ENCODE measurements around the gene GMEB2.
"Not testable (repeated sequence)": the region's sequence is repeated elsewhere in the genome, so short reads cannot be mapped to it uniquely, and the experiment has no call there.

Gene GMEB2

DNA sequence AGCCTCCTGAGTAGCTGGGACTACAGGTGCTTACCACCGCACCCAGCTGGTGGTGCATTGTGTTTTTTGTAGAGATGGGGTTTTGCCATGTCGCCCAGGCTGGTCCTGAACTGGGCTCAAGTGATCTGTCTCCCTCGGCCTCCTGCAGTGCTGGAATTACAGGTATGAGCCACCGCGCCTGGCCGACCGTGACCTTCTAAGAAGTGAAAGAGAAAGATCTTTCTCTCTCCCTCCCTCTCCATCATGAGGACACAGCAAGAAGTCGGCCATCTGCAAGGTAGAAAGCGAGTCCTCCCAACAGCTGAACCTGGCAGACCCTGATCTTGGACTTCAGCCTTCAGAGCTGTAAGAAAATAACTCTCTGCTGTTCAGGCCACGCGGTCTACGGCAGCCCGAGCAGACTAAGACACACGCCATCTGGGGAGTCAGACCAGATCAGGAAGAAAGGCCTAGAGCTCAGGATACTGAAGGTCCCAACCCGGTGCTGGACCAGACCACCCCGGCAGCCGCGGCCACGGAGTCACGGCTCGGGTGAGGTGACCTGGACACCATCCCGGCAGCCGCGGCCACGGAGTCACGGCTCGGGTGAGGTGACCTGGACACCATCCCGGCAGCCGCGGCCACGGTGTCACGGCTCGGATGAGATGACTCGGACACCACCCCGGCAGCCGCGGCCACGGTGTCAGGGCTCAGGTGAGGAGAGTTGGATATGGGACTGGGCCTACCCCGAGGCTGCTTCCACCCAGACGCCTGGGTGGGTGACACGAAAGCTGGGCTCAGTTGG, 9.6 kb downstream of the GMEB2 start:
- H3K4me3 ChIP-seq (ENCODE audit: low read depth, low read length), result no peak overlapping the region

DNA sequence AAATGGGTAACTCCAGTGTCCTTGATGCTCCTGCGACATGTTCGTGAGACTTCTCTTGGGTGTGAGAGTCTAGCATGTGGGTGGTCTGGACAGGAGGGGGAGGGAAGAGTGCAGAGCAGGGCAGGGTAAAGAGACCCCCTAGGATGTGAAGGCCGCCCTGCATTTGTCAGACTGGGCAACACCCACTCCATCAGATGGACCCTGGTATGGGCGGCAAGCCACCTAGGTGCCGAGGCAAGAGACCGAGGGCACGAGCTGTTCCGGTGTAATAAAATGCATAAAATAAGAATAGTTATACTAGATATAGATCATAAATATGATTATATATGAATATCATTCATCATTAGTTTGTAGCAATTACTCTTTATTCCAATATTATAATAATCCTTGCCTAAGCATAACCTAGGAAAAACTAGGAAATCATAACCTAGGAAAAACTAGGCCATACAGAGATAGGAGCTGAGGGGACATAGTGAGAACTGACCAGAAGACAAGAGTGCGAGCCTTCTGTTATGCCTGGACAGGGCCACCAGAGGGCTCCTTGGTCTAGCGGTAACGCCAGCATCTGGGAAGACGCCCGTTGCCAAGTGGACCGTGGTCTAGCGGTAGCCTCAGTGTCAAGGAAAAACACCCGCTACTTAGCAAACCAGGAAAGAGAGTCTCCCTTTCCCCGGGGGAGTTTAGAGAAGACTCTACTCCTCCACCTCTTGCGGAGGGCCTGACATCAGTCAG, 12.9 kb downstream of the GMEB2 start:
- not testable (repeated sequence) for H3K4me3 ChIP-seq (ENCODE audit: low read depth, low read length)

DNA sequence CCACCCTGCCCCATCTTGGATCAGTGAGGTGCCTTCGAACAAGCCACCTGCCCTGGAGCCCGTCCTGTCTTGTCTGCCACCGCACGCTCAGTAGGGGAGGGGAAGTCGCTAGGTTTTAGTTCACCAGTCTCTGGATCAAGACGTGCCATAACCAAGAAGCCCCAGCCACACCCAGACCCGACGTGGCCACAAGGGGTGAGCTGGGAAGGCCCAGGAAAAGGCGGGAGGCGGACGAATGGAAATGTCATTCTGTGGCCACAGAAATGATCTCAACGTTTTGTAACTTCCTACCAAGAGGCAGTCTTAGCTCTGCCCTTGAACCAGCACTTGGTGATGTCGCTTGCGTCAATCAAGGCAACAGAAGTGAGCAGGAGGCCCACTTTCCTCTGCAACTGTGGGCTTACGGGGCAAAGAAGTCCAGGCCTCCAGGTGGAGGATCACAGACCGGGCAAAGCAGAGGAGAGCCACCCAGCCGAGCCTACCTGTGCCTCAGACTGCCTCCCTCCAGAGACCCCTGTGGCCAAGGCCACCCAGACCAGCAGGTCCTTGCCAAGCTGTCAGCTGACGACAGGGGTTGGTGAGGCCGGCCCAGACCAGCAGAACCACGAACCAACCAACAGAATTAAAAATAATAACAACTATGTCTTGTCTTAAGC, 14.5 kb downstream of the GMEB2 start:
- H3K4me3 ChIP-seq (ENCODE audit: low read depth, low read length), result no peak overlapping the region

DNA sequence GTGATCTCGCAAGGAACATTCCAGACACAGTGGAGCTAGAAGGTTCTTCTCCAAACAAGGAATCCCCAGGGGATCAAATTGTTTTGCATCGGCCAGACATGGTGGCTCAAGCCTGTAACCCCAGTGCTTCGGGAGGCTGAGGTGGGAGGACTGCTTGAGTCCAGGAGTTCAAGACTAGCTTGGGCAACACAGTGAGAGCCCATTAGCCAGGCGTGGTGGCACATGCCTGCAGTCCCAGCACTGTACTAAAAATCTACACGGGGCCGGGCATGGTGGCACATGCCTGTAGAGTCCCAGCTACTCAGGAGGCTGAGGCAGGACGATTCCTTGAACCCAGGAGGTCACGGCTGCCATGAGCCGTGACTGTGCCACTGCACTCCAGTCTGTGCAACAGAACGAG, 15.3 kb downstream of the GMEB2 start:
- no peak overlapping the region for H3K4me3 ChIP-seq (ENCODE audit: low read depth, low read length)

DNA sequence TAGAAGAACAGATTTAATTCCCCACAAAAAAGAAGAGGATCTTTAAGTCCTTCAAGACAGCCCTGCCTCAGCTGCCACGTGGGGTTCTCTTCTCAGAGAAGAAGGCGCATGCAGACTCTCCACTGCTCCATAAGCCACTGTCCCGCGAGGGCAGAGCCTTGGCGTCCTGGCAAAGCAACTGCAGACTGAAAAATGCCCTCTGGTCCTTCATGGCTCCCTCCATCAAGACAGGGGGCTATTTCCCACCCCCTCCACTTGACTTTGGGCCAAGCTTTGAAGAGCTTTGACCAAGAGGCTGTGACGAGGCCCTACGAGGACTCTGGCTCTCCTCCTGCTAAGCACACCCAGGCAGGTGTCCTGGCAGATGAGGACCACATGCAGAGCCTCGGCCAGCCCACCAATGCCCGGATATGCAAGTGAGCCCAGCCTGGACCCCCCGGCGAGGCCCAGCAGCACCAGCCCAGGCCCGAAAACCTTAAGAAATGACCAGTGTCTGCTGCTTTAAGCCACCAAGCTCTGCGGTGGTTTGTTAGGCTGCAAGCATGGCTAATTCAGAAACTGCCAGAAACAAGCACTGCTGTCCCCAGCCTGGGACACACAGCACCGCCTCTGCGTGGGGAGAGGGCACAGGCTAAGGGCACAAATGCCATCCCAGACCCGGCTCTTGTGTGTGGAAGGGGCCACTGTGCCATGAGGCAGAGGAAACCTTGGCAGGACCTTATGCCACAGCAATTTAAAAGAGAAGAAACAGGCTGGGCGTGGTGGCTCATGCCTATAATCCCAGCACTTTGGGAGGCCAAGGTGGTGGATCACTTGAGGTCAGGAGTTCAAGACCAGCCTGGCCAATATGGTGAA, 16.1 kb downstream of the GMEB2 start:
- no peak overlapping the region for H3K4me3 ChIP-seq (ENCODE audit: low read depth, low read length)

DNA sequence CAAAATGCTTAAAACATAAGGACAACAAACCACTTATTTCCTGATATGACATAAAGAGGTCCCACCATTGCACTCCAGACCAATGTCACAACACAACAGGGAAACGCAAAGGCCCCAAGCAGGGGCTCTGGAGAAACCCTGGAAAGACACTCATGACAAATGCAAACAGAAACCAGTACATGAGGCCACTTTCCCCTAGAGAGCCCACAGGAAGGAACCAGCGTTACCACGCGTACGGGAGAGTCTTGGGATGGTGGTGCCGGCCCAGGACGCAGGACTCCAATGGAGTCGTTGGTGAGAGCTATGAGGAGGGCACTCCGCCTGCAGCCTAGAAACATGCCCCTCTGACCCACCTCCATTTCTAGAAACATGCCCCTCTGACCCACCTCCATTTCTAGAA, 20.2 kb downstream of the GMEB2 start:
- no peak overlapping the region for H3K4me3 ChIP-seq (ENCODE audit: low read depth, low read length)

DNA sequence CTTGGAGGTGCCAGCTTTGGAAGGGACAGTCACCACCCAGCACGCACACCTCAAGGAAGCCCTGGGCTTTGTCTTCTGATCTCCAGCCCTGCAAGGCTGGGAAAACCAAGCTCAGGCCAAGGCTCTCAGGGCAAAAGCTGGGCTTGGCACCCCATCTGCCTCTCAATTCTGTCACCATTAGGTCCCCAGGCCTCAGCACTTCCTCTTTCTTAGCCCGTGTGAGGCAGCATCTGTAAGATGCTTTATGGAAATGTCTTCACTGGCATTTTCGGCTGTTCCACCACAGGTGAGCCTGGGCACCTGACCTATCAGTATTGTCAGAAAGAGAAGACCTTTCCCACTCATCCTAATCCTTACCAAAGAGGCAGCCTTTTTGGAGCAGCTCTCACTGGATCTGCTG, 24.6 kb downstream of the GMEB2 start:
- no peak overlapping the region for H3K4me3 ChIP-seq (ENCODE audit: low read depth, low read length)

DNA sequence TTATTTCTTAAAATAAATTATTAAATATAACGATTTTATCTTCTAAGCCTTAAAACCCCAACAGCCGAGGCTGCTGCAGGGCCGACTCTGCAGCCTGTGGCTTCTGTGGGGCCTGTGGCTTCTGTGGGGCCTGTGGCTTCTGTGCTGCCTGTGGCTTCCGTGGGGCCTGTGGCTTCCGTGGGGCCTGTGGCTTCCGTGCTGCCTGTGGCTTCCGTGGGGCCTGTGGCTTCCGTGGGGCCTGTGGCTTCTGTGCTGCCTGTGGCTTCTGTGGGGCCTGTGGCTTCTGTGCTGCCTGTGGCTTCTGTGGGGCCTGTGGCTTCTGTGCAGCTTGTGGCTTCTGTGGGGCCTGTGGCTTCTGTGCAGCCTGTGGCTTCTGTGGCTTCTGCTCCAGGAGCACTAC, 25.2 kb downstream of the GMEB2 start:
- H3K4me3 ChIP-seq (ENCODE audit: low read depth, low read length), result not testable (repeated sequence)

DNA sequence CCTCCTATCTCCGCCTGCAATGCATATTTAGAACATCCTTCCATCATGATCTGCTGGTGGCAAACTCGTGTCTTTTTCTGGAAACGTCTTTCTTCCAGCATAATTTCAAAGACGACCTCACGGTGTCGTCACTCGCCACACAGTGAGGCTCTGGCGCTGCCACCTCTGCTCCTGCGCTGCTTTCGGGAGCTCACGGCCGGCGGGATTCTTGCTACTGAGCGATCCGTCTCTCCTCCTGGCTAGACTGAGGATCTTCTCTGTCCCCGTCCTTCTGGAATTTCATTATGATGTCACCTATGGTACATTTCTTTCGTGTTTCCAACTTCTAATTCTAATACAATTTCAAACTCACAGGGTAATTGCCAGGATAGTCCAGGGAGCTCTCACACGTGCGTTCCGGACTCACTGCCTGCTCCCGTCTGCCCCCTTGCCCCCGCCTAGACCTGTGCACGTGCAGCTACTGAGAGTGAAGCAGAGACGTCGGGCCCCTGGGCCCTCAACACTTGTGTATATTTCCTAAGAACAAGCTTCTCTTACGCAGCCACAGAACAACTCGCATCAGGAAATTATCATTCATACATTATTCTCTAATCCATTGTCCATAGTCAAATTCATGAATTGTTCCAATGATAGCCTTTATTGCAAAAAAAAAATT, 27.4 kb downstream of the GMEB2 start:
- H3K4me3 ChIP-seq (ENCODE audit: low read depth, low read length), result no peak overlapping the region

DNA sequence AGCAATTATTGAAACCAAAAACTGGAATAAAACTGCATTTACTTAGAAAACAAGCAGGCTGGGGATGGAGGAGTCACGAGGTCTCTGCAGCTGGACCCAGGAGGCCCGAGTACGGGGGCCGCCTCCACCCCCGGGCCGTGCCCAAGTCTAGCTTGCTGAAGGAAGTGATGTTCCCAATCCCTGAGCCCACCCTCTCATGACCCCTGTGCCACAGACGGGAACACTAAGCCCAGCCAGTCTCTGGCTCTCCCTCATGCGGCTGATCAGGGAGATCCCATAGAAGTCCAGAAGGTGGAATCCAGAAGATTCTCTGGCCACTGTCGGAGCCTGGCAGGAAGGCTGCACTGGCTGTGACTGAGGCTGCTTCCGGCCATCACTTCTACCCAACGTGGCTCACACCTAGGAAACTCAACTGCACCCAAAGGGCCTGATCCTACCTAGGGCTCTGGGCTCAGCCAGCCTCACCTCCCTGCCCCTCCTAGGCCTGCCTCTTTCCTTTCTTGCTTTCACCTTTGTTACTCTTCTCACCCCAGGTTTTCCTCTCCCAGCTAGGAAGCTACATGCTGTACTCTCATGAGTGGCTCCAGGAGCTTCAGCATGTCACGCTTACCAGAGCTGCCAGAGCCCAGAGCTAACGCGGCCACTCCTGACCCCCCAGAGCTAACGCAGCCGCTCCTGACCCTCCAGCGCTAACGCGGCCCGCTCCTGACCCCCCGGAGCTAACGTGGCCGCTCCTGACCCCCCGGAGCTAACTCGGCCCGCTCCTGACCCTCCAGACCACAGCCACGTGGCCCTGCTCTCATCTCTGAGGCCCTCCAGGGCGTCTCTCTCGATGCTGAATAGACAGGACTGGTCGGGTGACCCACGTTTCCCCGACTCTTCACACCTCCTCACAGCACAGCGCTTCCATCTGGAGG, 28.2 kb downstream of the GMEB2 start:
- H3K4me3 ChIP-seq (ENCODE audit: low read depth, low read length), result no peak overlapping the region

DNA sequence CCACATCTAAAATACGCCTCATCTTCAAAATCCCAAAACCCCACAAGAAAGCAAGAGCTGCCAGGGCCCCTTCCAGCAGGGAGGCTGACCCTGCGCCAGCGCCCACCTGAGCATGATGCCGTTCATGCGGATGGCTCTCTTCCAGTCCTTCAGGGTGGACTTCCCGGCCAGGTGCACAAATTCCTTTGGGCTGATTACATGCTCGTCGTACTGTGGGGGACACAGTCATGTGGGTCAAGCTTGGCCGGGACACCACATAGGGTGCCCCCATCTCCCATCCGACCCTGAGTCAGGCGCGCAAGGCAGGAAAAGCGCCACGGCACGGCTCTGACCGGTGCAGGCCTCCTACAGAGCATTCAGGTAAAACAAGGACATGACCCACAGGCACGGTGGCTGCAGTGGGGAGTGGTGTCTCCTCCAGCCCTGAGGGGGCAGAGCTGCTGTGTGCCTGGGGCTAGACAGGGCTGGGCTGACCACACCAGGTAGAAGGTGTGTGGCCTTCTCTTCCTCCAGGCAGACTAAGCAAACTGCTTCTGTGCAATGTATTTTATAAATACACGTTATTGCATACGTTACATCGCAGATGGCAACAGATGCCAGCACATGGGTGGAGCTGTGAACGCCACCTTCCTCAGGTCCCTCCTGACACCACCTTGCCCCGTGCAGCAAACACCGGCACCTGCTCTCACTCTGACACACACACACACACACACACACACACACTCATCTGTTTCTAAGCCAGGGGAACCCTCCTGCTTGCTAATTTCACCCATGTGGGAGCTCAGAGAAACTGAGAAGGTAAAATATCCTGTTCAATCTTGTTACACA, 29.0 kb downstream of the GMEB2 start:
- H3K4me3 ChIP-seq (ENCODE audit: low read depth, low read length), result no peak overlapping the region

DNA sequence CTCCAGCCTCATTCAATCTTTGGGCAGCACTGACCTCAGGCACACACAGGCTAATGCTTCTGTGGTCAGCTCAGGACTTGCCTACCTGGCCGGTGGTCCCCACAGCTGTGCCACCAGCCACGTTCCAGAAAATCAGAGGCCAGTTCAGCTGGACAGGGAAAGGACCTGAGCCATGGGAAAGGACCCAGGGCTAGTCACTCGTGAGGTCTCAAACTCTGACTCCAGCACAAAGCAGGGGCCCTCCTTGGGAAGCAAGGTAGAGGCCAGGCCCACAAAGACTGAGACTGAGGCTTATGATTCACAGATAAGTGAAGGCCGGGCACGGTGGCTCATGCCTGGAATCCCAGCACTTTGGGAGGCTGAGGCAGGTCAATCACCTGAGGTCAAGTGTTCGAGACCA, 30.5 kb downstream of the GMEB2 start:
- no peak overlapping the region for H3K4me3 ChIP-seq (ENCODE audit: low read depth, low read length)

DNA sequence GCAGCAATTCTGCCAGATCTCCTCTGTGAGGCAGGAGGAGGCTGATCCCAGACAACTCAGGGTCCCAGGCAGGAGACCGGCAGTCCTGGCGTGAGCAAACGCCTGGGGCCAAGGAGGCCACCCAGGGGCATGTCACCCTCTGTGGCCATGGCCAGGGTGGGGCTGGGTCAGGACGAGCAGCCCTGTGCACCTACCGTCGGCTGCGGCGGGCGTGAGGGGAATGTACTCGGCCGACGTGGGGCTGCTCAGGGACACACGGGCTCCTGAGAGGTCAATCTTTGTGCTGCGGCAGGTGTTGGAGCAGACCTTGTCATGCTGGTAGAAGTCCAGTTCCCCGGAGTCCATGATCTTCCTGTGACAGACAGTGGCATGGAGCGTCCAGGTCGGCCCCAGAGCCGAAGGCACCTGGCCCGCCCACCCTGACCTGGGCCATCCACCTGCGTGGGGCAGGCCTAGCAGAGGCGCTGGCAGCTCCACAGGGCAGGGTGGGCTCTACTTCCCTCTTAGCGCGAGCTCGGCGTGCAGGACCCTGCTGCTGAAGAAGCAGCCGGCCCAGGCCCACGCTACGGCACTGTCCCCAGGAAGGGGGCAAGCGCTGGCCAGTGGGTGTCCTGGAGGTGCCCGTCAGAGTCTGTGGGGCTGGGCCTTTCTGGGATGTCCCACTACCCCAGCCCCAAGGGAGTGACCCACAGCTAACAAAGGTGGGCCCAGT, 31.3 kb downstream of the GMEB2 start:
- no peak overlapping the region for H3K4me3 ChIP-seq (ENCODE audit: low read depth, low read length)

DNA sequence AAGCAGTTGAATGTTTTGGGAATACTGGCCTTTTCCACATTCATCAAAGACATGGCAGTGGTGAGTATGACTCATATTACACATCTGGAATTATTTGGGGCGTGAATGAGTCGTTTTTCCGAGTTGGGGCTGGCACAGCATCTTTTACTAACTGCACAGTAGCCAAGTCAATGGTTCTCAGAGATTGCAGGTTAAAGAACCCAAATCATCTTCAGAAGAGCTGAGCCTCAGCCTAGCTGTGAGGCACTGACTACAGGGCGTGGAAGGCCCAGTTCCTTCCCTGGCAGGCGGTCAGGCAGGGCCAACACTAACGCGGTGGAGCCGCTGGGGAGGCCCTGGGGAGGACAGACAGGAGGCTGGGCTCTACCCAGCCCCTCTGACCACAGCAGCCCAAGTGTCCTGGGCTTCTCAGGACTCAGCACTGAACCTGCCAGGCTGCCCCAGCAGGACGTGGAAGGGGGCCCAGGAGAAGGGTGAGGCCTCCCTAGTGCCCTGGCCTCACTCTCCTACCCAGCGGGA, 32.8 kb downstream of the GMEB2 start:
- no peak overlapping the region for H3K4me3 ChIP-seq (ENCODE audit: low read depth, low read length)

DNA sequence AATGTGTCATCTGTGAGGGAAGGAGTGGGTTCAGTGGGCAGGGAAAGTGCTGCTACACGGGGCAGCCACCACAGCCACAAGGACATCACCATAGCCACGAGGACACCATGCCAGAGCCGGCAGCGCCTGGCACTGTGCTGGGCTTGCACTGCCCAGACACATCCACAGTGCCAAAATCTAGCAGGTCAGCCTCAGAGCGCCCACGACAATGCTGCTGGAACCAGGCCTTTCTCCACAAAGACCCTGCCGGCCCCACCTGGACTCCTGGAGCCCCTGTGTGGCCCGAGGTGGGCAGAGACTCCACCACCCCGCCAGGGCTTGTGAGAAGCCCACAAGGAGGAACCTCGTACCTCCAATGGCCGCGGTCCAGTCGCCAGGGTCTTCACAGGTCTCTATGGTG, 34.2 kb downstream of the GMEB2 start:
- no peak overlapping the region for H3K4me3 ChIP-seq (ENCODE audit: low read depth, low read length)

DNA sequence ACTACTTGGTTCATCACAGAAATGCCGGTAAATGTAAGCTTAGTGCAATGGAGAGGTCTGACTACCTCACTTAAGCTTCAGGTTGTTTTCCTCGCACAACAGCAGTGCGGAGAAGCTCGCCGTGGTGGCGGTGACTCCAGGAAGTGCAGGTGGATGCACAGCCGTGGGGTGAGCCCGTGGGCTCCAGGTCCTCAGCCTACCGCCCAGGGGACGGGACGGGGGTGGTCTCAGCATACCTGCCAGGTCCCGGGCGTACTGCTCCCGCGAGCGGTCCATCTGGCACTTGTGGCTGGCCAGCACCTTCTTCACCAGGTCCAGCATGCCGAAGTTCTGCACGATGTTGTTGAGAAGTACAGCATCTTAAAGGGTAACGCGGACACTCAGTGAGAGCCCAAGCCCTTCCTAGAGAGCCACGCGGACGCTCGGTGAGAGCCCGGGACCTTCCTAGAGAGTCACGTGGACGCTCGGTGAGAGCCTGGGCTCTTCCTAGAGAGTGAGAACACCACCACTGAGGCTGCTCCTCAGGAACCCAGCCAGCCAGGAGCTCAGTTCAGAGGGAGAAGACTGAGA, 35.0 kb downstream of the GMEB2 start:
- no peak overlapping the region for H3K4me3 ChIP-seq (ENCODE audit: low read depth, low read length)

DNA sequence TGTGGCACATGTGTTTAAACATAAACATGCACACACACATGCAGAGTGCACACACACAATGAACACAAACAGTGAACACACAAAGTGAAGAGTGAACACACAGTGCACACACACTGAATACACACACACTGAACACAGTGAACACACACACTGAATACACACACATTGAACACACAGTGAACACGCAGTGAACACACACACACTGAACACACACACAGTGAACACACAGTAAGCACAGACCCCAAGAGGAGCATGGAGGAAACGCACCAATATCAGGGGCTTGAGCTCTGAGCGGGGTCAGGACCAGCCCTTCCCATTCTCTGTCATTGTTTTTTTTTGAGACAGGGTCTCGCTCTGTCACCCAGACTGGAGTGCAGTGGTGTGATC, 35.8 kb downstream of the GMEB2 start:
- H3K4me3 ChIP-seq (ENCODE audit: low read depth, low read length), result no peak overlapping the region

All from iPS-11a (cell line).